HEK293T (cell line): ENCODE results near the gene MKNK1.

Source experiments
- CTCF ChIA-PET: fragments of 350-600 bp; formaldehyde crosslinking; extraction: SDS; loops from one replicate; lab custom pipeline; 2021; ENCODE audit warnings: antibody characterized with exemption, inconsistent platforms; lab: Yijun Ruan, JAX
- POLR2A ChIA-PET: fragments of 350-600 bp; formaldehyde crosslinking; extraction: SDS; loops from one replicate; lab custom pipeline; 2020; ENCODE audit warnings: antibody characterized with exemption, inconsistent platforms; lab: Yijun Ruan, JAX
- DNase-seq: peaks from one replicate; pipeline ENCODE4 v3.0.0; 2012; ENCODE audit warnings: mixed read lengths; ENCODE audit errors: extremely low spot score
- ARNT ChIP-seq: fragments of 450-650 bp; IDR thresholded peaks from 2 replicates; pipeline ENCODE4 v1.6.1; 2017; ENCODE audit warnings: mild to moderate bottlenecking
- BHLHE40 ChIP-seq: fragments of 450-650 bp; IDR thresholded peaks from 2 replicates; pipeline ENCODE4 v1.6.1; 2016; ENCODE audit warnings: mild to moderate bottlenecking, moderate library complexity, borderline replicate concordance
- CTBP1 ChIP-seq: fragments of 450-650 bp; IDR thresholded peaks from 2 replicates; pipeline ENCODE4 v1.6.1; 2016; ENCODE audit warnings: borderline replicate concordance
- ELF4 ChIP-seq: fragments of 450-650 bp; IDR thresholded peaks from 2 replicates; pipeline ENCODE4 v1.6.1; 2017; ENCODE audit warnings: antibody characterized with exemption
- FOXA1 ChIP-seq: fragments of 450-650 bp; IDR thresholded peaks from 2 replicates; pipeline ENCODE4 v1.6.1; 2016; ENCODE audit warnings: mild to moderate bottlenecking
- FOXK2 ChIP-seq: fragments of 450-650 bp; IDR thresholded peaks from 2 replicates; pipeline ENCODE4 v1.6.1; 2016; ENCODE audit warnings: mild to moderate bottlenecking
- FOXM1 ChIP-seq: fragments of 450-650 bp; IDR thresholded peaks from 2 replicates; pipeline ENCODE4 v1.6.1; 2017; ENCODE audit warnings: mild to moderate bottlenecking, borderline replicate concordance
- HDGF ChIP-seq: fragments of 450-650 bp; IDR thresholded peaks from 2 replicates; pipeline ENCODE4 v1.6.1; 2017; ENCODE audit warnings: antibody characterized with exemption, borderline replicate concordance
- L3MBTL2 ChIP-seq: fragments of 450-650 bp; conservative IDR thresholded peaks from 2 replicates; pipeline ENCODE4 v1.6.1; 2016; ENCODE audit warnings: mild to moderate bottlenecking
- LEF1 ChIP-seq: fragments of 450-650 bp; IDR thresholded peaks from 2 replicates; pipeline ENCODE4 v1.6.1; 2017; ENCODE audit warnings: mild to moderate bottlenecking, borderline replicate concordance
- NFRKB ChIP-seq: fragments of 450-650 bp; IDR thresholded peaks from 2 replicates; pipeline ENCODE4 v1.6.1; 2016; ENCODE audit warnings: mild to moderate bottlenecking, moderate library complexity
- SP1 ChIP-seq: fragments of 450-650 bp; IDR thresholded peaks from 2 replicates; pipeline ENCODE4 v1.6.1; 2017
- SUZ12 ChIP-seq: fragments of 450-650 bp; IDR thresholded peaks from 2 replicates; pipeline ENCODE4 v1.6.1; 2016; ENCODE audit warnings: mild to moderate bottlenecking
- TARDBP ChIP-seq: fragments of 450-650 bp; IDR thresholded peaks from 2 replicates; pipeline ENCODE4 v1.6.1; 2016
- ZNF384 ChIP-seq: fragments of 450-650 bp; IDR thresholded peaks from 2 replicates; pipeline ENCODE4 v1.6.1; 2016
- TF ChIP-seq, protein P1 (sequence below): fragments of 450-650 bp; IDR thresholded peaks from 2 replicates; pipeline ENCODE4 v1.6.1; 2016

Gene MKNK1

GRCh38 chr1:46638921-46639320, 34.9 kb upstream of the MKNK1 start:
- no peak for TF ChIP-seq HDGF
- TF ChIP-seq SUZ12: no peak
- TF ChIP-seq FOXM1: no peak
- no peak for TF ChIP-seq ARNT
- TF ChIP-seq FOXK2: no peak
- TF ChIP-seq SP1: no peak
- no peak for TF ChIP-seq FOXA1
- no peak for TF ChIP-seq NFRKB
- TF ChIP-seq ZNF384: no peak
- no peak for TF ChIP-seq CTBP1
- TF ChIP-seq, protein P1, sequence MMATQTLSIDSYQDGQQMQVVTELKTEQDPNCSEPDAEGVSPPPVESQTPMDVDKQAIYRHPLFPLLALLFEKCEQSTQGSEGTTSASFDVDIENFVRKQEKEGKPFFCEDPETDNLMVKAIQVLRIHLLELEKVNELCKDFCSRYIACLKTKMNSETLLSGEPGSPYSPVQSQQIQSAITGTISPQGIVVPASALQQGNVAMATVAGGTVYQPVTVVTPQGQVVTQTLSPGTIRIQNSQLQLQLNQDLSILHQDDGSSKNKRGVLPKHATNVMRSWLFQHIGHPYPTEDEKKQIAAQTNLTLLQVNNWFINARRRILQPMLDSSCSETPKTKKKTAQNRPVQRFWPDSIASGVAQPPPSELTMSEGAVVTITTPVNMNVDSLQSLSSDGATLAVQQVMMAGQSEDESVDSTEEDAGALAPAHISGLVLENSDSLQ: no peak
- no peak for TF ChIP-seq ELF4
- TF ChIP-seq BHLHE40: no peak
- TF ChIP-seq TARDBP: no peak
- no peak for TF ChIP-seq LEF1
- no peak for TF ChIP-seq L3MBTL2
- ChIA-PET CTCF (no interaction called here), POLR2A (no interaction called here)
- no peak for DNase-seq

DNA sequence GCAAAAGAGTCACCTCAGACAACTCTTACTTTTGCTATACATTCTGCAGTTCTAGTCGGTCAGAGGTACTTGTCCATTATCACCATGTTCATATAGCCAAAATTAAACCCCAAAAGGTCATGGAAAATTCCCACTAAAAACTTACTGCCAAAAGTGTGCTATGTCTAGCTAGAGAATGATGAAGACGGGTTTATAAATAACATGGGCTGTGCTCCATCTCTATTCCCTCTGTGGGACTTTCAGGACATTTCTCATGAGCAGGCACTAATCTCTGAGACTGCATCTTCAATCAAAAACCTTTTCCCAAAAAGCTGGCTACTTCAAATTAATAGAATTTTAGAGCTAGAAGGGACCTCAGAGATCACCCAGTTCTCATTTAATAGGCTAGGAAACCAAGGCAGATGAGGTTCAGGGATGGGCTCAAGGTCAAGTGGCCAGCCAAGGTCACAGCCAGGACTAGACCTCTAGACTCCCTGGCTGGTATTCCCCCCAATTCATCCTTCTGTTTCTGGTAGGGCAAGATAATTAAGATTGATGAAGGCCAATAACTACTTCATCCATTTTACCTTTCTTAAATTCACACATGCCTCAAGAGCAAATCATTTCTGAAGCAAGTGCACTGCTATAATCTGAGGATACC, 33.5 kb upstream of the MKNK1 start:
- POLR2A ChIA-PET: no interaction called here
- DNase-seq: no peak
- CTCF ChIA-PET: no interaction called here

GRCh38 chr1:46635205-46635604, 31.1 kb upstream of the MKNK1 start:
- POLR2A ChIA-PET: interaction anchor here (1.1 to 2.3 kb wide), 2 partner anchors 31 to 33 kb away, joined by 3 to 9 read pairs; partner anchors contain the start of genes ATPAF1 and MKNK1
- TF ChIP-seq L3MBTL2 (no peak), FOXA1 (no peak), TARDBP (no peak), NFRKB (no peak), SP1 (no peak), LEF1 (no peak), ARNT (no peak), FOXM1 (no peak), ZNF384 (no peak), BHLHE40 (no peak), ELF4 (no peak), FOXK2 (no peak), CTBP1 (no peak), HDGF (no peak)
- TF ChIP-seq, protein P1: no peak
- CTCF ChIA-PET: no interaction called here
- DNase-seq: no peak

More for the DNA sequence above, 33.5 kb upstream of the MKNK1 start:
- TF ChIP-seq FOXA1 (no peak), BHLHE40 (no peak), L3MBTL2 (no peak), SUZ12 (no peak), LEF1 (no peak), NFRKB (no peak), CTBP1 (no peak), FOXM1 (no peak), HDGF (no peak)
- TF ChIP-seq, protein P1: no peak

GRCh38 chr1:46630719-46631118, 26.7 kb upstream of the MKNK1 start:
- CTCF ChIA-PET: interaction anchor here (0.6 kb wide), 1 partner anchor 66 kb away, joined by 4 read pairs; no protein-coding TSS in a partner anchor
- POLR2A ChIA-PET: no interaction called here
- TF ChIP-seq, protein P1: no peak
- TF ChIP-seq FOXA1 (no peak), FOXM1 (no peak), LEF1 (no peak), NFRKB (no peak), SP1 (no peak), HDGF (no peak), ELF4 (no peak), CTBP1 (no peak), FOXK2 (no peak), SUZ12 (no peak), L3MBTL2 (no peak), BHLHE40 (no peak)

More at GRCh38 chr1:46630719-46631118, 26.7 kb upstream of the MKNK1 start:
- DNase-seq: no peak
